ENCODE measurements around the gene PSMD2.
A peak's percentile ranks its signal among the peaks of the same experiment; 100 is the strongest.
"Not testable (repeated sequence)": the region's sequence is repeated elsewhere in the genome, so short reads cannot be mapped to it uniquely, and the experiment has no call there.

Gene PSMD2

DNA sequence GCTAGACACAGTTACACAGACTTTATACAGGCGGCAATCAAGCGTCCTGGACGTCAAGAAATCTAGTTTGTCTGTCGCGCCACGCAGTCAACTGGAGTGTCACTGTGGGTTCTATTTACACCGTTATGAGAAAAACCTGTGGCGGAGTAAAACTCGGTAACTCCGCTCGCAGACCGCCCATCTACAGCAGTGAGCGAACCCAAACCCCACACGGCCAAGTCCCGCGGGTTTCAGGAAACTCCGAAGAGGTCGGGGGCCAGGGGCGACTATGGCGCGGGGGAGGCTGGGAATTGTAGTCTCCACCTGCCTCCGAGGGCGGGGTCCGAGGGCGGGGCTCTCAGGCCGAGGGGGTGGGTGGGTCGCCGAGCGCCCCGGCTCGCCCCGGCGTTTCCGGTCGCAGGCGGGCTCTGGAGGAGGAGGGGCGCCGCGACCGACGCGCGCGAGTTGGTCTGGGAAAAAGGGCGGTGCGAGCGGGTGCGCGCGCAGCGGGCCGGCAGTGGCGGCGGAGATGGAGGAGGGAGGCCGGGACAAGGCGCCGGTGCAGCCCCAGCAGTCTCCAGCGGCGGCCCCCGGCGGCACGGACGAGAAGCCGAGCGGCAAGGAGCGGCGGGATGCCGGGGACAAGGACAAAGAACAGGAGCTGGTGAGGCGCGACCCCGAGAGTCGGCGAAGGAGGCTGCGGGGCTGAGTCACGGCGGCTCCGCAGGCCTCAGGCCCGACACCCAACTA, at the start of gene PSMD2:
Gene PSMD2, plus strand, starts transcription at position 483 of the 729 bp plus-strand sequence. Its CDS starts 26 bp downstream, at position 509.
- DNase-seq (ENCODE audit: low read depth): peak; percentile 99

DNA sequence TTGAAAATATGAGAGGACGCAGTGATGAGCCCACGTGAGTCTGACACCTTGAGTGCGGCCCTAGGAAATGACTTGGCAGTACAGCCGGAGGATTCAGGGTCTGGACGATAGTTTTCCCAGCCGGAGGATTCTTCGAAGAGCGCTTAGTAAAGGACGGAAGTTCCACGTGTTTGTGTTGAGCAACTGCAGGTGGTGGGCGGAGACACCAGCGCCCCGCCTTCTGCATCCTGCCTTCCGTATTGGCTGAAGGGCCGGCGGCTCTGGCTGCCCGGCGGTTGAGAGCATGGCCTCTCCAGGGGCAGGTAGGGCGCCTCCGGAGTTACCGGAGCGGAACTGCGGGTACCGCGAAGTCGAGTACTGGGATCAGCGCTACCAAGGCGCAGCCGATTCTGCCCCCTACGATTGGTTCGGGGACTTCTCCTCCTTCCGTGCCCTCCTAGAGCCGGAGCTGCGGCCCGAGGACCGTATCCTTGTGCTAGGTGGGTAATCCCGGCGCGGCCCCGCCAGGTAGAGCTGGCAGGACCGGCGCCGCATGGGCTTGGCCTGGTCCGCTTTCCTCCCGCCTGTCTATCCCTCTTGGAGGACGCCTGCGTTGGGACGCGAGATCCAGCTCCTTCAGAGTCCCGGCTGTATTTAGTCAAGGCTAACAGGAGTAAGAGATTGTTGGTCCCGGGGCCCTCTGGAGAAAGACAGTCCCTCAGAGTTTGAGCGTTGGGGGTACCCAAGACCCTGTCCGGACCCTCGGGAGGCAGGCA, 49.5 kb upstream of the PSMD2 start, which contains the start of gene EEF1AKMT4:
Gene EEF1AKMT4, plus strand, starts transcription at position 261 of the 755 bp plus-strand sequence. Its CDS starts 23 bp downstream, at position 284.
- DNase-seq (ENCODE audit: low read depth): peak; percentile 95

DNA sequence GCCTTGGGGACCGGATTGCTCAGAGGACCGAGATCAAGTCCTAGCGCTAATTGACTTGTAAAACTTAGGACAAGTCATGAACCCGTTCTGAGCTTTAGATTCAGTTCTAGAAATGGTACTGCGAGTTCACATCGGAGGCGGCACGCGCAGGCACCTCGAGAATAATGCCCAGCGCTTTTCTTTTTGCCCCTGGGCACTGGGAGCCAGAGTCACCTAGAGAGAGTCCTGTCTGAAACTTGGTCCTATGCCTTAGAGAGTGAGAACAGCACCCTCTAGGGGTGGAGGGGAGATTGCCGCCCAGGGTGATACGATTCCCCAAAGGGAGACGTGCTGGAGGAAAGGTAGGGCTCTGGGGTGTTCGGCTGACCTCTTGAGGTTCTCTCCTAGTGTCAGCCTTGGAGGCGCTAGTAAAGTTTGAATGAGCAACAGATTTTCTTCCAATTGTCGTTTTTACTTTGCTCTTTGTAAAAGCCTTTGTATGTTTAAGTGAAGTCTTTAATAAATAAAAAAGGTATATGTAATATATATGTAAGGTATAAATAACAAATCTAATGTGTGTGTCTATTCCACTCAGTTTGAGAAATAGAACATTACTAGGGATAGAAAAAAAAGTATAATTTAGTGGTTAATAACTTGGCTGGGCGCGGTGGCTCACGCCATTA, 48.7 kb upstream of the PSMD2 start:
- DNase-seq (ENCODE audit: low read depth): peak; percentile 82

DNA sequence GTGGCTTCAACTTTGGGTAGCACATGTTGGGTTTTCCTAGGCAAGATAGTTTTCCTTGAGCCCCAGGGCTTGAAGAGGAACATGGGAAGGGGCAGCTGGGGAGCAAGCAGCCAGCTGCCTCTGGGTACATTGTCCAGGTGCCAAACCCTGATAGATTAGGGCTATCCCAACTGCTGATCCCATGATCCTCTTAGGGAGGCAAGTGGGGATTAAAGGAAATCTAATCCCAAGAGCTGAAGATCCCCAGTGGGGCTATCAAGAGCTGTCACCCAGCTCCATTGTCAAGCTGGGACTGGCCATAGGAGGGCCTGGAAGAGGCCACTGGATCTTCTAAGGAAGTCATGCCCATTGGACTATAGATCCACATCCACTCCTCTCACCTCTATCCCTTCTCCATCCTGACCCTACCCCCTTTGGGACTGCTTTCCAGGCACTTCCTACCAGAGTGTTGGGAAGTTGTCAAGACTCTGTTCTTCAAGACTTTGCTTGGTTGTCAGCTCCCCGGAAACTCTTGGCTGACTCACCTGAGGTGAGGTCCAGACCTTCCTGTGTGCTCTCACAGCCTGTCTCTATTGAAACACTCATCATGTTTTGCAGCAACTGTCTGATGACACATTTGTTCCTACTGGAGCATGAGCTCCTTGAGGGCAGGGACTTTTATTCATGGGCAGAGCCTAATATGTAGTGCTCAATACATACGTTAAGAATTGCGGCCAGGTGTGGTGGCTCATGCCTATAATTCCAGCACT, 43.6 kb upstream of the PSMD2 start:
- DNase-seq (ENCODE audit: low read depth): no peak

DNA sequence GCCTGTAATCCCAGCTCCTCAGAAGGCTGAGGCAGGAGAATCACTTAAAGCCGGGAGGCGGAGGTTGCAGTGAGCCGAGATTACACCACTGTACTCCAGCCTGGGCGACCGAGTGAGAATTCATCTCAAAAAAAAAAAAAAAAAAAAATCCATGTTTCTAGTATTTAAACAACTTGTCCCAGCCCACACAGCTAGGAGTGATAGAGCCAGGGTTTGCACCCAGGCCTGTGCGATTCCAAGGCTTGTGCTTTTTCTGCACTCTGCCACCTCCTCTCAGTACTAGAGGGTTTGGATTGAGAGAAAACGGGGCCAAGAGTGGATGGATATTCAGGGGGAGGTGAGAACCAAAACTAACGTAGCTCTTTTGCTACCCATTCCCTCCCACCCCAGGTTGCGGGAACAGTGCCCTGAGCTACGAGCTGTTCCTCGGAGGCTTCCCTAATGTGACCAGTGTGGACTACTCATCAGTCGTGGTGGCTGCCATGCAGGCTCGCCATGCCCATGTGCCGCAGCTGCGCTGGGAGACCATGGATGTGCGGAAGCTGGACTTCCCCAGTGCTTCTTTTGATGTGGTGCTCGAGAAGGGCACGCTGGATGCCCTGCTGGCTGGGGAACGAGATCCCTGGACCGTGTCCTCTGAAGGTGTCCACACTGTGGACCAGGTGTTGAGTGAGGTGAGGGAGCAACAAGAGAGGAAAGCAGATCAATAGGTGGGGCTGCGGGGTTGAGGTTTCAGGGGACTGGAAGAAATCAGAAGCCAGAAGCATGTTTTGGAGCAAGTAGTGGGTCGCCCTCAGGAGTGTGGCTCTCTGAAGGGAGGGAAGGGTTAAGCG, 41.7 kb upstream of the PSMD2 start:
- no peak for DNase-seq (ENCODE audit: low read depth)

DNA sequence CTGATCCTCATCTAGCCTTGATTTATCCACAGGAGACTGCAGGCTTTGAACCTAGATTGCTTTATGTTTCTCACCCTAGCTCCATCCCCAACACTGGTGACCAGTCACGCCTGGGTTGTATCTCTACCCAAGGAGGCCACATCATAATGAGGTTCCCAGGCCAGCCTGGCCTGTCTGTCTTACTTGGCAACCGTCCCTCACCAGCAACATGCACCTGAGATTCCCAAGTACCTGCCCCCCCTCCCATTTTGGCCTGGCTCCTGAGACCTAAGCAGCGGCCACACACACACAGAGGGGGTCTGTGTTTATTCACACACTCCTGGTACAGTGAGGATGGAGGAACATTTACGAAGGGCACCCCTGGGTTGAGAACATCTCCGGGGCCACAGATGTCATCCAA, 40.1 kb upstream of the PSMD2 start:
- DNase-seq (ENCODE audit: low read depth): no peak

DNA sequence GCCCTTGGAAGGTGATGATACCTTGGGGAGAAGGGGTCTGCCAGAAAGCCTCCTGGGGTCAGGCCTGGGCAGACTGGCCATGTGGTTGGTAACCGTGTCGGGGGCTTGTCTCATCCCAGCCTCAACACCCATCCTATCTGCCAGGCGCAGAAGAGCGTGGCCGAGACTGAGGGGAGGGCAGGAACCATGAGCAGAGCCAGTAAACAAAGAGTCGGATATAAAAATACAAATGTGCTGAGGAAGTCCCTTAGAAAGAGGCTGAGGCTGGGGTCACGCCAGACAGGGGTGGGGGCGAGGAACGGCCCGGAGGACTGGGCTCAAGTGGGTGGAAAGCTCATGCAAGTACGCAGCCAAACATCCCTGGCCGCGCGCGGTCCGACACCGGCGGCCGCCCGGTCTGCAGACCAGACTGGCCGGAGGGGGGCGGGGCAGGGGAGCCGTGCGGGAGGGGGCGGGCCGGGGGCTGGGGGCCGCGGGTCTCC, 39.6 kb upstream of the PSMD2 start:
- DNase-seq (ENCODE audit: low read depth): no peak

DNA sequence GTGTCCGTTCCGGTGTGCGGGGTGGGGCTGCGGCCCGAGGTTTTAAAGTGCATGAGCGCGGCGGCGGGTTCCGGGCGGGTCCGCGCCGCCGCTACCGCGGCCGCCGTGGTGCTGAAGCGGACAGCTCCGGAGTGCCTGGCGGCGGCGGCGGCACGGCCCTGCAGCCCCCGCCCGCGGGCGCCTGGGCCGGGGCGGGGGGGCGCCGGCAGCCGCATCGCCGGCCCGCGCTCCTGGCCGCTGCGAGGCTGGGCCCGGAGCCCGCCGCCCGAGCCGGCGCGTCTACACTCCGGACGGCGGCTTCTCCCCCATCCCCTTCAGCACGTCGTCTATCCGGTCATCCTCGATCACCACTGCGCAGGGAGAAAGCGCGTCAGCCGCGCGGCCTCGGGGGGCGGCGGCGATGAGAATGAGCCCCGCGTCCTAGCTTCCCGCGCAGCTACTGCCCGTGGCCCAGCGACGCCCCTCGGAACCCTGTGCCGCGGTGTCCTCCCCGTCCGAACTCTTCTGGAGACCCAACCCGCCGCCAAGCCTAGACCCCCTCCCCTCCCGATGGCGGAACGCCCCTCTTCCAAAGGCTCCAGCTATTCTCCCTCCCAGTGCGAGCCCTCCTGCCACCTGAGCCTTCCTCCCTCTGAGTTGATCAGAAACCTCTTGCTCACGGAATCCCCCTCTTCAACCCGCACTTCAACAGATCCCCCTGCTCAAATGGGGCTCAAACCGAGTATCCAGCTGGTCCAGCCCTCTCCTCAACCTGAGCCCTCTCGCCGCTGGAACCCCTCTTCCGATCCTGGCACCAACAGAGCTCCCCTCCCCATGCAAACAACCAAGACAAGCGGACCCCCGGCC, 38.9 kb upstream of the PSMD2 start:
- no peak for DNase-seq (ENCODE audit: low read depth)

DNA sequence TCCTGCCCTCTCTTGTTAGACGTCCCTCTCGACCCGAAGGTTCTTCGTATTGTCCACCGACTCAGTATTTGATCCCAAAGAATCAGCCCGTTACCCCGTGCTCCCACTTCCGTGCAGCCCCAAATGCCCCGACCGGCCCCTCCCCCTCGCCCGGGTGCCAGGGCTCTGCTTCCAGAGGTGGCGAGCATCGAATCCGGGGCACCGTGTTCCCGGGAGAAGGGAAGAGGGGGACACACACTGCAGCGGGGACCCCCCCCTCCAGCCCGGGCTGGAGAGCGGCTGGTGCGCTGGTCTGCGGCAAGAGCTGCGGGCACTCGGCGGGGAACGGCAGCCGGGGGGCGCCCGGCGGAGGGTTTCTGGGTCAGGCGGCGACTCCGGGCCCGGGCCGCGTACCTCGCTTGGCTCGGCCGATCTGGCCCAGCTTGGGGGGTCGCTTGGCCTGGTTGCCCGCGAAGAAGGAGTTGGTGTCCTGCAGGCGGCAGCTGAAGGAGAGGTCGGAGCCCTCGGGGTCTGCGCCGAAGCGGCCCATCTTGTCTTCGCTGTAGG, 38.2 kb upstream of the PSMD2 start:
- DNase-seq (ENCODE audit: low read depth): no peak

DNA sequence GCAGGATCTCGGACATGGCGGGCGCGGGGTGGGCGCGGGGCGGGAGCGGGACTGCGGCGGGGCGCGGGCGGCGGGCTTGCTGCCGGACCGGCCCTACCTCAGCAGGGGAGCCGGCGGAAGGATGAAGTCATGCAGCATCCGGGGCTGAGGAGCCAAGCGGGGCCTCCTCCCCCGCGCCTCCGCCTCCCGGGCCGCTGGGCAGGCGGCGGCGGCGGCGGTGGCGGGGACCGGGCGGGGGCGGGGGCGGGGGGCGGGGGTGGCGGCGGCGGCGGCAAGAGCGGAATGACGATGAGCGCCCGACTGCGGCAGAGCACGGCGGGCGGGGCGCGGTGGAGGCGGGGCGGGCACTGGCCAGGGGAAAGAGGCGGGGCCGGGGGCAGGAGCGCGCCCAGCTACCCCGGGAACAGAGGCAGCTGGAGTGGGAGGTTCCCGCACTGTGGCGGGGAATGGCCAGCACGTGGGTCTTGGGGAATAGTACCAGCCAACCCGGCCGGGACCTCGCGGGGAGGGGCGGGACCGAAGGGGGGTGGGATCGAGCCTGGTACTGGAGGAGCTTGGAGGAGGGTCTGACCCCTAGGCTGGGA, 37.7 kb upstream of the PSMD2 start, which contains the start of gene CAMK2N2:
Gene CAMK2N2, minus strand, starts transcription at position 284 of the 584 bp plus-strand sequence. Its CDS starts 268 bp downstream, at position 16.
- DNase-seq (ENCODE audit: low read depth): peak; percentile 54

DNA sequence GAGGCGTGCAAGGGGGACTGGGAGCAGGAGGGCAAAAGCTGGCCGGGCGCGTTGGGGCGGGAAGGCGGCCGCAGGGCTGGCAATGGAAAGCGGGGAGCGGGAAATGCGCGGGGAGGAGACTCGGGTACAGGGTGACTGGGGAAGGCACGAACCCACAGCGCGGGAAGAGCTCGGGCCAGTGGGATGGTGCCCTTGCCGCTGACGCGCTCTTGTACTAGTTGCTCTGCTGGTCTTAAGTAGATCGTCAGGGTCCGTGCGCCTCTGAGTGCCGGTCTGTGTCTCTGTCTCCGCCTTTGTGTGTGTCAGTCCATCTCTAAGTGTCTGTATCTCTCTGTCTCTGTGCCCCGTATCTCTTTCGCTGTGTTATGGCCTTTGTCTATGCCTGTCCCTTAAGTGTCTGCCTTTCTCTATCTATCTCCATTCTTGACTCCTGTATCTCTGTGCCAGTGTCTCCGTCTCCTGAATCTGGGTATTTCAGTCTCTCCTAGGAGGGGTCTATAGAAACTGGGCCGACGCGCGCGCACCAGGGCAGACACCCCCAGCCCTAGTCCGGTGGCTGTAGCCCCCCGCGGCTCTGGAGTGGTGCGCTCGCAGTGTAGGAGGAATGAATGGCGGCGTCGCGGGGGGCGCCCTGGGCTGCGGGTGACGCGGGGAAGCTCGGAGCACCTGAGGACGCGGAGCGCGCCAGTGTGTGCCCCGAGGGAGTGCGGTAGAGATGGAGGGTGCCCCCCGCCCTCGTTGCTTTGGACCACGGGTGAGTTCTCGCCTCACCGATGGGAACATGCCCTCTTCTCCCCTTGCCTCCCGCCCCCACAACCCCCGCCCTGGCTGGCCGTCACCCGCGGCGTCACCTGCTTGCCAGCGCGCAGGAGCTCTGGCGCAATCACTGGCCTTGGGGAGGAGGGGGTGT, 36.9 kb upstream of the PSMD2 start:
- no peak for DNase-seq (ENCODE audit: low read depth)

DNA sequence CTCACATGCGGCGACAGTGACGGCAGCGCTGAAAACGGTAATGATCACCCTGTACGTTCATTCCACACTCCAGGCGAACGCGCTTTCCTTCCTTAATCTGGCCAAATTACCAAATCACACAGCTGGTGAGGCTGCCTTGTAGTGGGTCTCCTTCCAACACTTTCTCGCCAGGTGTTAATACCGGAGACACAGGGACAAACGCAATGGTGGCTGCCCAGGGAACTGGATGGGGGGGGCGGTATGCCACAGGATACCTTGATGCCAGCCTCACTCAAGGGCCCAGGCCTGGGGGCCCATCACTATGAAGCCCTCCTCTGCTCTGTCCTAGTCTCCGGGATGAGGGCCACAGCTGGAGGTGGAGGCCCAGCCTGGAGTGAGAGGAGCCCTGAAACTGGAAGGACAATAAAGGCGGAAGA, 36.3 kb upstream of the PSMD2 start:
- no peak for DNase-seq (ENCODE audit: low read depth)

DNA sequence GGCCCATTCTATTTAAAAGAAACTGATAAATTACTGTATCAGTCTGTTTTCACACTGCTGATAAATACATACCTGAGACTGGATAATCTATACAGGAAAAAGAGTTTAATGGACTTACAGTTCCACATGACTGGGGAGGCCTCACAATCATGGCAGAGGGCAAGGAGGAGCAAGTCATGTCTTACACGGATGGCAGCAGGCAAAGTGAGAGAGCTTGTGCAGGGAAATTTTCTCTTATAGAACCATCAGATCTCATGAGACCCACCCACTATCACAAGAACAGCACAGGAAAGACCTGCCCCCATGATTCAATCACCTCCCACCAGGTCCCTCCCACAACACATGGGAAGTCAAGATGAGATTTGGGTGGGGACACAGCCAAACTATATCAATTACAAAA, 31.8 kb upstream of the PSMD2 start:
- DNase-seq (ENCODE audit: low read depth): not testable (repeated sequence)

DNA sequence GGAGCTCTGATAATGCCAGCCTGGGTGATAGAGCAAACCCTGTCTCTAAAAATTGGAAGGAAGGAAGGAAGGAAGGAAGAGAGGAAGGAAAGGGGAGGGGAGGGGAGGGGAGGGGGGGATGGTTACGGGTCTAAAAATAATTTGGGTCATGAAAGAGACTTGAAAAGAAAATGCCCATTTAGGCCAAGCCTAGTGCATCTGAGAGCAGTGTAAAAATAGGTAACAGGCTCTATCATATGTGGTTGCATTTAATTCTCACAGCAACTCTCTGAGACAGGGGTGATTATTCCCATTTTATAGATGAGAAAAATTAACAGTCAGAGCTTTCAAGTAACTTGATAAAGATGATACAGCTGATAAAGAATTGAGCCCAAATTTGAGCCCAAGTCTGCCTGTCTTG, 26.8 kb upstream of the PSMD2 start:
- no peak for DNase-seq (ENCODE audit: low read depth)

DNA sequence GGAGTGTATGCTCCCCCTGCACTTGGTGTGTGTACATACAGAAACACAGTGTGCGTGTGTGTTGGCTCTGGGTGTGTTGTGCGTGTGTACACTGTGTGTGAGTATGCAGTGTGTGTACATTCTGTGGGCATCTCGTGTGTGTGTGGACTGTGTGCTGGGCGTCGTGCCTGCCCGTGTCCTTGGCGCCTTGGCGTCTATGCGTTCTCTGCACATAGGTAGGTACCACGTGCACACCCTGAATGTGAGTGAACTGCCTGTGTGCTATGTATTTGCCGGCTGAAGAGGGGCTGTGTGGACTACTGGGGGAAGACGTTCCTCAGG, 23.7 kb upstream of the PSMD2 start:
- DNase-seq (ENCODE audit: low read depth): no peak

DNA sequence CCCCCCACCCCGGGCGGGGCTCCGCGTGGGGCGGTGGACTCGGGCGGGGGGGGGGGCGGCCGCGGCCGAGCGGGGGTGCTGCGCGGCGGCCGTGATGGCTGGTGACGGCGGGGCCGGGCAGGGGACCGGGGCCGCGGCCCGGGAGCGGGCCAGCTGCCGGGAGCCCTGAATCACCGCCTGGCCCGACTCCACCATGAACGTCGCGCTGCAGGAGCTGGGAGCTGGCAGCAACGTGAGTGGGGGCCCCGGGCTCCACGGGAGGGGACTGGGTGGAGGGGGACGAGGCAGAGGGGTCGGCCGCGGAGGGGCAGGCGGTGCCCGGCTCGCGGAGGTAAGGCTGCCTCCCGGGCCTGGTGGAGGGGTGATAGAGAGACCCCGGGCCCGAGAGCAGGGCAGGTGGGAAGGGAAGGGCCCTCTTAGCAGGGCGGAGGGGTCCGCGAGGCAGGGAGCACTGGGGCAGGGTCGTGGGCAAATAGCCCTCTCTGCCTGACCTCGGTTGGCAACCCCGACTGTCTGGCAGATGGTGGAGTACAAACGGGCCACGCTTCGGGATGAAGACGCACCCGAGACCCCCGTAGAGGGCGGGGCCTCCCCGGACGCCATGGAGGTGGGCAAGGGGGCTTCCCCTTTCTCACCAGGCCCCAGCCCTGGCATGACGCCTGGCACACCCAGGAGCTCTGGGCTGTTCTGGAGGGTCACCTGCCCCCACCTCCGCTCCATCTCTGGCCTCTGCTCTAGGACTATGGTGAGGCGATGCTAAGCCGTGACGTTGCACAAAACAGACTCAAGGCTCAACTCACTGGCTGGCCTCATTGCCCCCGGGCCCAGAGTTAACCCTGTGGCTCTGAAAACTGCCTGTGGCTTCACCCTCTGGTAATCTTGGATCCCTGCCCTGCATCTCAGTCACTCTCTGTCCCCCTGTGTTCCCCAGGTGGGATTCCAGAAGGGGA, 22.8 kb upstream of the PSMD2 start, which contains the start of gene ECE2:
Gene ECE2, plus strand, starts transcription at position 62 of the 950 bp plus-strand sequence. Its CDS starts 132 bp downstream, at position 194.
- DNase-seq (ENCODE audit: low read depth): no peak

DNA sequence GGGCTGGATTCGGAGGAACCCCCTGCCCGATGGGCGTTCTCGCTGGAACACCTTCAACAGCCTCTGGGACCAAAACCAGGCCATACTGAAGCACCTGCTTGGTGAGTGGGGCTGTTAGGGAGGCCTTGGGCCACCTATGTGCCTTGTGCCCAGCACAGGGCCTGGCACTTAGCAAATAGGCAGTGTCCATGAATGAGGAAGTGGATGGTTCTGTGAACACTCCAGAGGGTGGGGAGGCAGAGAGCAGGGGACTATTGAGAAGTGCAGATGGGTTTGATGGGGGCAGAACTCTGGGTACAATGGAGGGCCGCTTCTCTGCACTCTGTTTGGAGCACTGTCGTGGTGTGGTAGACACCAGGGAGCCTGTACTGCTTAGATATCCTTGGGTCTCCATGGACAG, 21.7 kb upstream of the PSMD2 start:
- no peak for DNase-seq (ENCODE audit: low read depth)
